Fibroblast of peridontal ligament (primary cell): Measurements from ENCODE around the gene PCP2.
A peak's percentile ranks its signal among the peaks of the same experiment; 100 is the strongest.

Experiments
- DNase-seq: peaks from one replicate; pipeline ENCODE4 v3.0.0-alpha.2; 2010; ENCODE audit errors: extremely low read depth

PCP2 gene

DNA sequence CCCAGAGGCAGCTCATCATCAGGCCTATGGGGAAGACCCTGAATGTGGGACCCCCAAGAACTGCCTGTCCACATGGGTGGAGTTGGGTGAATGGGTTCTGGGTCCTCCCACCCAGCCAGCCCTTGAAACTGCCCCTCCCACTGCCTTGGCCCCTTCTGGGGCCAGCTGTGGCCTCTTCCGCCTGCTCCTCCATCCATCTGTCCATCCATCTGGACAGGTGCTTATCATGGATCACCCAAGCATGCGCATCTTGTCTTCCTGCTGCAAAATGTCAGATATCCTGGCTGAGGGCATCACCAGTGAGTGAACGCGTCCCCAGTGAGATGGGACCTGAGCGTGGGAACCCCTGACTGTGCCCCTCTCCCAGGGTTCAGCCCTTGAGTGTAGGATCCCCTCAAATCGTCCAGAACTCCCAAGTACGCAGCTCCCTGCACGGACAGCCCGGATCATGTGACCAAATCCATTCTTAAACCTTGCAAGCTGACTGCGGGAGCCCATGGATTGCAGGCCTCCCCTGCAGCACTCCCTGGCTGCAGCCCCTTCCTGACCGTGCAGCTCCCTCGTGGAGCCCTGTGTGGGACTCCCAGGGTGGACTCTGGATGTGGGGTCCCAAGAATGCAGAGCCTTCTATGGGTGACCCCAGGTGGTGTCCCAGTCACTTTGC lies 5.4 kb upstream of the PCP2 start:
- no peak for DNase-seq

DNA sequence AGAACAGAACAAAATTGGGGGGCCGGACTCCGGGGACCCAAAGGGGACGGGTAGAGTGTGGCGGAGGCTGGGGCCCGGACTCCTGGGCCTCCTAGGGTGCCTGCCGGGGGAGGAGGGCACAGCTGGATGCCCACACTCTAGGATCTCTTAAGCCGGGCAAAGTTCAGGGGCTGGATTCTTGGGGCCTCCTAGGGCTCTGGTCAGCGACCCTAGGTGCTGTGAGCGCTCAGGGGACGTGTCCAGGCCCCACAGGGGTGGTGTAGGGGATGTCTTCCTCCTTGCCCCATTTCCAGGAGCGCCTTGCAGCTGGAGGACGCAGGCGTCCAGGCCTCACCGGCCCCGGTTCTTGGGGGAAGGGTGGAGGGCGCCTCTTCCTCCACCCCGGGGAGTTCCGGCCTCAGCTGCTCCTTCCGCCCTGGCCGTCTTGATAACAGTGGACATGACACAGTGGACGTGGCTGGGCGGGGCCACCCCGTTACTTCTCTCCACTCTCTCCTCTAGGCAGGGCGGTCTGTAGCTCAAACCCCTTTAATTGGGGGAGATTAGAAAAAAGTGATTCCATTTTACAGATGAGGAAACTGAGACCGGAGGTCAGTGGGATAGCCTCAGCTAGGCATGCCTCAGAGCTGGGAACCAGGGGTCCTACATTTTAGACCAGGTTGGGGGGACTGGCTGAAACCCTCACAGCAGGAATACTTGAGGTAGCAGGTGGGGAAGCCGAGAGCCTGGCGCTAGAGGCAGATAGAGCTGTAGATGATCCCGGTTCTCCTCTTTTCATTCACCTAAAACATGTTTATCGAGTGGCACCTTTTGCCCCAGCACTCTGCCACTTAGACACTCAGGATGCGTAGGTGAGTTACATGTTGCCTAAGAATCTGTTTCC lies 4.1 kb upstream of the PCP2 start:
- no peak for DNase-seq

DNA sequence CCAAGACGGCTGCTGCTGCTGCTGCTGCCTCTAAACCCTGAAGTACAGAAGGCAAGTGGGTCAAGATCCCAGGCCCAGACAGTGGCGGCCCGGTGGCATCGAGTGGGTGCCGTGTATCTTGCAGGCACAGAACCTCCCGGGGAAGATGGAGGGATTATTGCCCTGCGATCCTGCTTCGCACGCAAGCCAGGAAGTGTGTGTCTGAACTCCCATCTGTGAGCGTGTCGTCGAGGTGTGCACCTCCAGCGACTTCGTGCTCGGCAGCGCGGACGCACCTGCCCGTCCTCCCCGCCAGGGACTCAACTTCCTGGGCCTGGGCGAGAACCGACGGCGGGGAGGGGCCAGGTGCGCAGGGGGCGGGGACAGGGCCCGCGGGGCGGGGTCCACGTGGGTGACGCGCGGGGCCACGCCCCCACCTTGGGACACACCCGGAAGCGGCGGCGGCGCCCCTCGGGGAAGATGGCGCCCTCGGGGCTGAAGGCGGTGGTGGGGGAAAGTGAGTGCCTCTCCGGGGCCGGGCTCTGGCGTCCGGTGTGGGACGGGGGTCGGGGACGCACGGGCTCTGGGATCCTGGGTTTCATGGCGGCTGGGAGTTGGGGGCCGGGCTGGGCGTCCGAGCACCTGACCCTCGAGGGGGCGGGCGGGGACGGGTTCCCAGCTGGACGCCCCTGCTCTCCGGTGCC lies 3.3 kb upstream of the PCP2 start, which contains the start of gene STXBP2:
TSS of gene STXBP2 (plus strand) at position 420 of the 683 bp plus-strand sequence. CDS start at position 460, 40 bp downstream.
- DNase-seq = no peak

DNA sequence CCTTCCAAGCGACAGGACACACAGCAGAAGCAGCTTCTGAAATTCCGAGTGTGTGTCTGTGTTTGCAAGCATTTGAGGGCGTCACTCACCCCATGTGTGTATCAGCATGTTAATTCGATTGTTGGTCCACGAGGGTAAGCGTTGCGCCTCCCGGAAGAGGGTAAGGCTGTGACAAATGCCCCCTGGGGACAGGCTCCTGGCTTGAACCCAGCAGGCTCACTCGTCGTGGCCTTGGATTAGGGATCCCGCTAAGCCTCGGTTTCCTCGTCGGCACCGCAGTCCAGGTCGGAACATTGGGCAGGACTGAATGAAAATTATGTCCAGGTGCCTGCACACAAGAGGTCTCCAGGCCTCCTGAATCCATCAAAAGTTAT lies 2.8 kb upstream of the PCP2 start:
- no peak for DNase-seq

DNA sequence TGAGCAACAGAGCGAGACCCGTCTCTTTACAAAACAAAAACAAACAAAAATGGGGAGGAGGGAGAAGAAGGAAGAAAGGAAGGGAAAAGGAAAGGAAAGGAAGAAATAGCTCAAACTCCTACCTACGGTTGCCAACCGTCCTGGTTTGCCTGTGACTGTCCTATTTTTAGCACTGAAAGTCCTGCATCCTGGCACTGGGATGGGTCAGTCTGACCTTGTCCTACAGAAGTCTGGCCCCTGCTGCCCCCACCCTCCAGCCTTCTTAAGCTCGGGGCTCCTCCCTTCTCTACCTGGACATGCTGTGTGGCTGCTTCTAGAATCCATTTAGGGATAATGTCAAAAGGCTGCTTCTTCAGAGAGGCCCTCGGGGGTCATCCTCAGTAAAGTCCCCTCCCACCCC lies 2.2 kb upstream of the PCP2 start:
- DNase-seq = no peak

DNA sequence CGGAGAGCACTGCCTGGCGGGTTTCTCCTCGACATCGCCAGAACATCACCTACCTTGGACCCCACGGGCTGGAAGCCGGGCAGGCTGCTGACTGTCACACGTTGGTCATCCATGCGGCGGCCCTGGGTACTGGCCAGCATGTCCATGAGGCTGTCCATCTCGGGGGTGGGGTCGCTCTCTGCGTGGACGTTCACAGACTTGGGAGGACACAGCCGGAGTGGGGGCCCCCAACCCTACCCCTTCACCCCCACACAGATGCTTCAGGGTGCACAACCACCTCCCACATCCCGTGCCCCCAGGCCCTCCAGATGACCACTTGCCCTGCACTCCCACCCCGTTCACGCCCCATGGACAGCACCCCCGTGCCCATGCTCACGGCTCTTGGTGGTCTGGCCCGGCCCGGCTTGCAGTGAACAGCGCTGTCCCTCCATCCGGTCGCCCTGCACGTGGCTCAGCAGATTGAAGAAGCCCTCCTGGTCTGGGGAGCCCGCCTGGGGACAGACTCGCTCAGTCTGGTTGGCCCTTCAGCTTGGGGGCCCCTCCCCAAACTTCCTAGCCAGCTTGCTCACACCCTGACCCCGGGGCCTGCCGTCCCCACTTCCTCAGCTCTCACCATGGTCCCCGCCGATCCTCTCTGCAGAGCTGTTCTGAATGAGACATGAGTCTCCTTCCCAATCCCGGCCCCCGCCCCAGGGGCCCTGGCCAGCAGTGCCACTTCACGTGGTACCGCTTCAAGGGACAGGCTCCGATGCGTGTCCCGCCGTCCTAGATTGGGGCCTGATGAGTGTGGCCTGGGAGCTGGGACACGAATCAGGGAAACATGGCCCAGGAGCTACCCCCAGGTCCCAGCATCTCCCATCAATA lies 947 bp downstream of the PCP2 start:
- DNase-seq = no peak

DNA sequence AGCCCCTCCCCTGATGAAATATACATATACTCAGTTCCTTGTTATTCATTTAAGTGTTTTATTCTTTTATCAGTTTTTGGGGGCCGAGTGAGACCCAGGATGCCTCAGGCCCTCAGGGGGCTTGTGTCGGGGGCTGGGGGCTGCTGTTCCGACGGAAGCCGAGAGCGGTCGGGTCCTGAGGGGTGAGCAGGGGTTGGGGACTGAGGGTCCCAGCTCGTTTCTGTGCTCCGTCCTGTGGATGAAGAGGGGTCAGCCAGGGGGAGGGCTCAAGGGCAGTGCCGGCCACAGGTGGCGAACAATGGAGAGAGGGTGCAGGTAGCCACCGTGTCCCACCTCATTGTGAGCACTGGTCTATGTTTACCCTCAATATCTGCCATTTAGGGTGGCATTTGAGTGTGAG lies 1.9 kb downstream of the PCP2 start:
- DNase-seq = no peak

DNA sequence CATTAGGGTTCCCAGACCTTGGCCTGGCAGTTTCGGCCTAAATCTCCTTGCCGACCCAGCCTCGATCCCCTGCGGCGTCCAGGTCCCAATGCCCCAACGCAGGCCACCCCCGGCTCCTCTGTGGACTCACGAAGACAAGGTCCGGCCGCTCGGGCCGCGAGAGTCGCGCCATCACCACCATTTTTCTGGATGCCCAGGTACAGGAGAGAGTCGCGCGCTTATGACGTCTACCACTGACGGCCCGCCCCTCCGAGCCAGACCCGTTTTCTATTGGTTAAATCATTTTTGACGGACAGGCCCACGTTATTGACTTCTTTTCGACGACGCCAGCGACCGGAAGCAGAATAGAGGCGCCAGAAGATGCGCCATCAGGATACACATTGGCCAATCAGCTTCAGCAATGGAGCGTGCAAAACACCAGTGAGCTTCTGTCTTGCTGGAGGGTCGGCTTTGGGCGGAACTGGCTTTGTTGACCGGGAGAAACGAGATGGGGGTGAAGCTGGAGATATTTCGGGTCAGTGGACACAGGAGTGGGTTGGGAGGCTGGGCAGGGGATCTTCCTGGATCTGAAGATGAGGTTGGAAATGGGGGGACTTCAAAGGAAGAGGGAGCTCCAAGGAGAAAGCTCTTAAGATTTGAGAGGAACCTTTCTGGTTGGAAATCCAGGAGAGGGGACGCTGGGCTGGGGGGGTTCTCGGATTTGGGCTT lies 4.0 kb downstream of the PCP2 start, which contains the start of the genes PET100 and XAB2:
TSS of gene PET100 (plus strand) at position 447 of the 708 bp plus-strand sequence. CDS start at position 488, 41 bp downstream.
TSS of gene XAB2 (minus strand) at position 199 of the 708 bp plus-strand sequence. CDS start at position 181, 18 bp downstream.
- DNase-seq = peak; percentile 99

DNA sequence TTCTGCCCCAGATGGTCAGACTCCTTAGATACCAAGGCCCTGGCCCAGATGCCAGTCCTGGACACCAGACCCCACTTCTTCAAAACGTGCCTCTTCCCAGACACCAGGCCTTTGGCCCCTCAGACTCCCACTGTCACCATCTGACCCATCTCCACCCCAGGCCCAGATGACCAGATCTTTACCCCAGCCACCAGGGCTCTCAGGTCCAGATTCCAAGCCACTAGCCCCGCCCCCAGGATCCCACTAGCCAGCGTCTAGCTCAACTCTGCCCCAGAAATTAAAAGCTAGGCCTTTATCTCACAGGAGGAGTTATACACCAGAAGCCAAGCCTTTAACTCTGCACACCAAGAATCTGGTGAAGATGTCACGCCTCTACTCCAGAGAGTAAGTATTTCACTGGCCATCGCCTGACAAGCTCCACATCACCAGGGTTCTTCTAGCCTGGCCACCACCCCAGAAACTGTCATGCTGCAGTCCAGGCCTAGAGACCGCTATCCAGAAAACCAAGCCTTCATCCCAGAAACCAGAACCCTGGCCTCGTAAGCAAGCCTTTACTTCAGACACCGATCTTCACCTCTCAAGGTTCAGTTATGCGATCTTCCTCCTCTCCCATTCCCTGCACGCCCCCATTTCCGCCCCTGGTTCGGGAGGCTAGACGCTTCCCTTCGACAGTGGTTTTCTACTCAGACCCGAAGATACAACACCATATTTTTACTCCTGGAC lies 4.8 kb downstream of the PCP2 start:
- peak; percentile 4 for DNase-seq

DNA sequence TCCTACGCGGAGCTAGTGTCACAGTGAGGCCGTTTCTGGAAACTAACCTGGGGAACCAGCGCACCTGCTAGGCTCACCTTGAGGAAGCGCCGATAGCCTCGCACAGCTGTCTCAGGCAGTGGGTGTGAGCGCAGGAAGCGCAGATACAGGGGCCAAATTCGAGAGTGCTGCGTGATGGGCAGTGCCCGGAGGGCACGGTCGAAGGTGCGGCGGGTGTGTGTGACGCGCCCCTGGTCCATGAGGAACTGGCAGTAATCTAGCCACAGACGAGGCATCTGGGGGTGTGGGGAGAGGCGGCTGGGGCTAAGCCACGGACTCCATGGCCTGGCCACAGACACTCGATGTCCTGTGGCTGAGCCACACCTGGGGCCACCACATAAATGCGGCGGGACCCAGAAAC lies 6.4 kb downstream of the PCP2 start:
- no peak for DNase-seq

DNA sequence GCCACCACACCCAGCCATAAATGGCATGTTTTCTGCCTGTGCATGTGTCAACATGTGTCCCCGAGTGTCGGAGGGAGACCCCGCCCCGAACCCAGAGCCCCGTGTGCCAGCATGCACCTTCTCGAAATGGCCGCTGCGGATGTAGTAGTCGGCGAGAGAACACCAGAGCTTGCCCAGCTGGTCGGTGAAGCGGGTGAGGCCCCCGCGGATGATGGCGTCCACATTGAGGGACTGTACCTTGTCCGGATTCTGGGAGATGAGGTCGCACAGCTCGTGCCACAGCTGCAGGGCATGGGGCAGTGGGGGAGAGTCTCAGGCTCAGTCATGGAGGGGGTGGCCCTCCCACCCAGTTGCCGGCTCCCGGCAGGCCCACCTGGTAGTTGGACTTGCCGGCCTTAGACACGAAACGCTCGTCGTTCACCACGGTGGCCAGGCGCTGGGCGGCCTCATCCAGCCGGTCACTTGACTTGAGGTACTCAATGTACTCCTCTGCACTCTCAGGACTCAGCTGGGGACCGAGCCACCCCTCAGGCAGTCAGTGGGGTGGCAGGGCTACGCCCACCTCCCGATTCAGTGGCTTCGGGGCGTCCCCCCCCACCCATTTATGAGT lies 7.7 kb downstream of the PCP2 start:
- DNase-seq = no peak

DNA sequence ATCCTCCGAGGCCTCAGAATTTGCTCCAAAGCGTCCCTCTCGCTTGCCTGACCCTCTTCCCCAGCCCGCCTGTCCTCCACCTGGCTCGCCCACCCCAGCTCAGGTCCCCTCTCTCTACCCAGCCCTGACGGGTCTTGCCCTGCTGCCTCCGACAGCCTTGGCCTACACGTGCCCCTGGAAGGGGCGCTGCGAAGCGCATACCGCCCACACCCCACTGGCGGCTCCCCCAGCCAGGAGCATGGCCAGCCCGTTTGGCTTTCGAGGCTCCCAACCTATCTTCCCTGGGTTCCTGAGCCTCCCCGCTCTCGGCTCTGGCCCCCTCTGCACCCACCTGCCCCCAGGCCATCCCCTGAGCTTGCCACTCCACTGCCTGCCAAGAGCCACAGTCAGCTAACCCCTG lies 8.7 kb downstream of the PCP2 start:
- no peak for DNase-seq

DNA sequence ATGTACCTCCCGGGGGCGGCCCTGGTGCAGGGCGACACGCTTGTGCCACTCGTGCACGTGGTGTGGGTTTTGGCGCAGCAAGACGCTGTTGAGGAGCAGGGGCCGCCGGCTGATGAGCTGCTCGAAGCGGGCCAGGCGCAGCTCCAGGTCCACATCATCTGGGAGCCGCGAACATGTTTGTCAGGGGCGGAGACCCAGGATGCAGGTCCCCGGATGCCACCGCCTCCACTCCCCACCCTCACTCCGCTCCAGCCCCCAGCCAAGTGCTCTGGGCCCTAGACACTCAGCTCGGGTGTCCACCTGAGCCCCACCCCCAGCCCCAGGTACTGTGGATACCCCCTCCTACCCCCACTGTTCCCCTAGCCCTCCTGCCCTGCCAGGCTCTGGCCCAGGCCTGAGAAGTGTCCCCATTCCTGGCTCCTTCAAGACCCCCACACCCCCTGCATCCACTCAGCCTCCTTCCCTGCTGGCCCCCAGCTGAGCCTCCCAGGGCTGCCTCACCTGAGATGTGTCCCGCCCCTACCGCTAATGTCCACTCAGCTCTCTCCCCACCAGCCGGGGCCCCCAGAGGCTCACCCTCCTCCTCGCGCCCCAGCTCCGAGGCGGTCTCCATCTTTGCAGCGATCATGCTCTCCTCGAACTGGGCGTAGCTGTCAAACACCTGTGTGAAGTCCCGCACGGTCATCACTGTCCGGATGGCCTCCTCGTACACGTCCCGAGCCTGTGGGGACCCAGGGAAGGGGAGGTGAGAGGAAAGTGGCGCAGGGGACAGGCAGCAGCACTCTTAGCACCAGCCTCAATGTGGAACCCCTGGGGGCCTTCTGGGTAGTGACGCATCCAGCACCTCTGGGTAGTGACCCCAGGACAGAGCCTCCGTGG lies 9.6 kb downstream of the PCP2 start:
- no peak for DNase-seq

DNA sequence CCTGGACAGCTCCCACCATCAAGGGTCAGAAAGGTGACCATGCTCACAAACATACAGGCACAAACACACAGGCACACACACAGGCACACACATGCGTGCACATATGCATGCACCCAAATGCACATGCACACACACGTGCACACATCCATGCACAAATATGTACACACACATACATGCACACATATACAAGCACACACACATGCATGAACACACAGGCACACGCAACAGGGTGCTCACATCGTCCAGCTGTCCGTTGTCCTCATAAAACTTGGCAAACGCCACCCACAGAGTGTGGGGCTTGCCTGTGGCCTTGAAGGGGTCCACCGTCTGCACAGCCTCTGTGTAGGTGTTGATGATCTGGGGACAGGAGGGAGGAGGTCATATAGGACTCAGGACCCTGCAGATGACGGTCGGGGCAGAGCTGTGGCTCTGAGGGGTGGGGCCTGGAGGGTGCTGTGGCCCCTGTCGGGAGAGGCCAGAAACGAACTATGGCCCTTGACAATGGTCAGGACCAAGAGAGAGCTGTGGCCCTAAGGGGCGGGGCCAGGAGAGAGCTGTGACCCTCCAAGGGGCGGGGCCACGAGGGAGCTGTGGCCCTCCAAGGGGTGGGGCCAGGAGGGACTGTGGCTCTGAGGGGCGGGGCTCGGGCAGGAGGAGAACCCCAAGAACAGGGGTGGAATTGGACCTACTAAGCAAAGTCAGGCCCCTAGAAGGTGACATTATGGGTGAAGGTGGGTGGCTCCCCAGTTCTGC lies 10.4 kb downstream of the PCP2 start:
- no peak for DNase-seq

DNA sequence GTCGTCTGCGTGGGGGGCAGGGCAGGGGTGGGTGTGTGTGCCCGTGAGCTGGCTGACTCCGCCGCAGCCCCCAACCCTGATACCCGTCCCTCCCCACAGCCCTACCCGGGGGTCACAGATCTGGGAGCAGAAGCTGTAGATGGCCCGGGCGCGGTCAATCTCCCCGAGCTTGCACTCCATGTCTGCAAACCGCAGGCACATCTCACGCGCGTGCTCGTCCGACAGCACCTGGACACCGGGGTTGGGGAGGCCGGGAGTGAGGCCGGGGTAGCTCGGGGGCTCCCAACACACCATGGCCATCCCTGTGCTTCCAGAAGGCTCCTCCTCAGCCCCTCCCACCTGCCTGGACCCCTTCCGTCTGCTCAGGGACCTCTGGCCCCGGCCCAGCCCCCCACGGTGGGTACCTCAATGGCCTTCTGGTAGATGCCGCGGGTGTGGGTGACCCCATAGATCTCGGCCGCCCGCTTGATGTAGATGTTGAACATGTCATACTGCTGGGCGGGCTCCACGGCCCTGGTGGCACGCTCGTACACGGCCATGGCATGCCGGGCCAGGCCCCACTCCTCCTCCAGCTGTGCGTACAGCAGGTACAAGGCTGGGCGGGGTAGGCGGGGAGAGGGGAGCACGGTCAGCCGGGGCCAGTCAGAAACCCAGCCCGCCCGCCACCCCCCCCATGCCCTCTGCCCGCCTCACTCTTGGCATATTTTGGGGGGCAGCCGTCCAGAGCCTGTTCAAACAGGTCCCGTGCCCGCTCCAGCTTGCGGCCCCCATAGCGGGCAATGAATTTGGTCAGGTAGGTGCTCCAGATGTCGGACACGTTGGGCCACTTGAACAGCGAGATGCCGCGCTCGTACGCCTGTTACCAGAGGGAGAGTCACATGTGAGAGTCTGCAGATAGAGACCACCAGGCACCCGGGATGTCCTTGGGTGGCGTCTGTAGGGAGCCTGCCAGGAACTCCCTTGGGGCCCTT lies 12.8 kb downstream of the PCP2 start:
- no peak for DNase-seq

DNA sequence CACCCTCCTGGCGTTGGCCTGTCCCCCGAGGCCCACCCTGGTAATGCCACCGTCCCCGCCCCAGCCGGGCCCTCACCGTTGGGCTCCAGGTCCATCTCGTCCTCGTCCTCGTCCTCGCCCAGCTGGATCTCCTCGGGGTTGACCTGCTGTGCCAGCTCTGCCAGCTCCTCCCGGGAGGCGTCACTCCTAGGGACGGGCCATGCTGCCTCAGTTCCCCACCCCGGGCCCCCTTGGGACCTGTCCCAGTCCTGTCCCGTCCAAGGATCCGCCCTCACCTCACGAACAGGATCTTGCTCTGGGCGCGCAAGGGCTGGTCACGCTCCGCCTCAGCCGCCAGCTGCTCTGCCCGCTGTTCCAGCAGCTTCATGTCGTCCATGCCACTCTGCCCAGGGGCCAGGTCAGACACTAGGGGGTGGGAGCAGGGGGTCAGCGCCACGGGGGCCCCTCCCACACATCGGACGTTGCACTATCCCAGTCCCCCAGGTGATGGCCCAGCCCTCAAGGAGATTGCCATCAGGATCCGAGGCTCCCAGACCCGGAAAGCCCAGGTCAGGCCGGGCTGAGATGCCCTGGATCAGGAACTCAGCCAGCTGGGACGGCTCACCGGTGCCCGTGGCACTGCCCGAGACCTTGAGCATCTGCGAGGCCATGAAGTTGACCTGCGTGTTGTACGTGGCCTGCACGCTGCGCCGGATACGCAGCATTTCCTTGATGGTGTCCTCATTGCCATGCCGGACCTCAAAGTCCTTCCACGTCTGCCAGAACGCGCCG lies 13.7 kb downstream of the PCP2 start:
- no peak for DNase-seq
